Measurements from ENCODE around the gene CMC2.

Gene CMC2

GRCh38 chr16:80990978-80991377 is 15.7 kb downstream of the CMC2 start:
- in situ Hi-C loops (cut with HindIII; ENCODE audit: low sequenced_read_pairs), result no loop called here
- TF ChIP-seq, protein P1, sequence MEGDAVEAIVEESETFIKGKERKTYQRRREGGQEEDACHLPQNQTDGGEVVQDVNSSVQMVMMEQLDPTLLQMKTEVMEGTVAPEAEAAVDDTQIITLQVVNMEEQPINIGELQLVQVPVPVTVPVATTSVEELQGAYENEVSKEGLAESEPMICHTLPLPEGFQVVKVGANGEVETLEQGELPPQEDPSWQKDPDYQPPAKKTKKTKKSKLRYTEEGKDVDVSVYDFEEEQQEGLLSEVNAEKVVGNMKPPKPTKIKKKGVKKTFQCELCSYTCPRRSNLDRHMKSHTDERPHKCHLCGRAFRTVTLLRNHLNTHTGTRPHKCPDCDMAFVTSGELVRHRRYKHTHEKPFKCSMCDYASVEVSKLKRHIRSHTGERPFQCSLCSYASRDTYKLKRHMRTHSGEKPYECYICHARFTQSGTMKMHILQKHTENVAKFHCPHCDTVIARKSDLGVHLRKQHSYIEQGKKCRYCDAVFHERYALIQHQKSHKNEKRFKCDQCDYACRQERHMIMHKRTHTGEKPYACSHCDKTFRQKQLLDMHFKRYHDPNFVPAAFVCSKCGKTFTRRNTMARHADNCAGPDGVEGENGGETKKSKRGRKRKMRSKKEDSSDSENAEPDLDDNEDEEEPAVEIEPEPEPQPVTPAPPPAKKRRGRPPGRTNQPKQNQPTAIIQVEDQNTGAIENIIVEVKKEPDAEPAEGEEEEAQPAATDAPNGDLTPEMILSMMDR (IDR thresholded peaks at IDR 0.05; ENCODE audit: low read depth, low read length, missing control alignments), result no peak
- DNase-seq (ENCODE audit: low read depth), result no peak
- H3K4me3 ChIP-seq (ENCODE audit: low read depth, low read length), result no peak overlapping the region

GRCh38 chr16:80990577-80990976 is 16.1 kb downstream of the CMC2 start:
- in situ Hi-C loops (cut with HindIII; ENCODE audit: low sequenced_read_pairs), result no loop called here
- no peak overlapping the region for H3K4me3 ChIP-seq (ENCODE audit: low read depth, low read length)
- TF ChIP-seq, protein P1 (IDR thresholded peaks at IDR 0.05; ENCODE audit: low read depth, low read length, missing control alignments), result no peak
- DNase-seq (ENCODE audit: low read depth), result no peak

DNA sequence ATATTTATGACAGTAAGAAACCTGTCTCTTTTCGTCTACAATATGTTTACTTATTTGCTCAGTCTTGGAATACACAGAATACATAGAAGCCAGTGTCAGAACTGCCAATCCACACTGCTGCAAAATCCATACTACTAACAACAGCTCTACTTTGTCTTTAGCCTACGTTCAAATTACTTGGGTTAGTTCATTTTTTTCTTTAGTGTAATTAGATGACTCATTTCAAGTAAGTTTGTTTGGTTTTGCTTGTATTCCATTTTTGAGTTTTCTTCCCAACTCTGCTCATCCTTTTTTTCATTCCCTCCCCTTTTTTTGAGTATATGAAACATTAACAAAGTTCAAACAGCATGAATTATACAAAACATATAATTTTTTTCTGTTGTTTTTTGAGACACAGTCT is 16.9 kb downstream of the CMC2 start:
- no peak for DNase-seq (ENCODE audit: low read depth)
- in situ Hi-C loops (cut with HindIII; ENCODE audit: low sequenced_read_pairs), result no loop called here
- TF ChIP-seq, protein P1 (IDR thresholded peaks at IDR 0.05; ENCODE audit: low read depth, low read length, missing control alignments), result no peak
- no peak overlapping the region for H3K4me3 ChIP-seq (ENCODE audit: low read depth, low read length)

- no peak for DNase-seq (ENCODE audit: low read depth)
- in situ Hi-C loops (cut with HindIII; ENCODE audit: low sequenced_read_pairs), result no loop called here
- TF ChIP-seq, protein P1 (IDR thresholded peaks at IDR 0.05; ENCODE audit: low read depth, low read length, missing control alignments), result no peak
- no peak overlapping the region for H3K4me3 ChIP-seq (ENCODE audit: low read depth, low read length)
These were observed 17.9 kb downstream of the CMC2 start for GRCh38 chr16:80988756-80989155.

DNA sequence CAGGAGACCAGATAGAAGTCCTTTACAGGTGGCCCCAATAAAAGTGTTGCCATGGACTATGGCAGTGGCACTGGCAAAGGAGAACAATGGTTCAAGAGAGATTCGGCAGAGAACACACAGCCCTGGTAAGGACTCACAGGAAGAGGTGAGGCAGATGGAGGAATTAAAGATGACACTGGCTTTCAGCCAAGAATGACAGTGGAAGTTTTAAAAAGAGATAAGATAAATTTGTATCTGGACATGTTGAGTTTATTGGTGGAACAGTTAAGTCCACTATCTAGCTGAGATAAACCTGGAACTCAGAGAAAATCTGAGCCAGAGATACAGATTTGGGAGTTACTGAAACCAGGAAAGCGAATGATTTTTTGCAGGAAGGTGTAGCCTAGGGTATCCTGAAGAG is 20.1 kb downstream of the CMC2 start:
- no peak for DNase-seq (ENCODE audit: low read depth)
- H3K4me3 ChIP-seq (ENCODE audit: low read depth, low read length), result no peak overlapping the region
- TF ChIP-seq, protein P1 (IDR thresholded peaks at IDR 0.05; ENCODE audit: low read depth, low read length, missing control alignments), result no peak
- in situ Hi-C loops (cut with HindIII; ENCODE audit: low sequenced_read_pairs), result no loop called here

- TF ChIP-seq, protein P1 (IDR thresholded peaks at IDR 0.05; ENCODE audit: low read depth, low read length, missing control alignments), result no peak
- in situ Hi-C loops (cut with HindIII; ENCODE audit: low sequenced_read_pairs), result no loop called here
- H3K4me3 ChIP-seq (ENCODE audit: low read depth, low read length), result no peak overlapping the region
- no peak for DNase-seq (ENCODE audit: low read depth)
These were observed 21.1 kb downstream of the CMC2 start for GRCh38 chr16:80985611-80986010.
